Osteoblast (primary cell): Measurements from ENCODE around the gene NUDT8. TPM values are rescaled to one million over a fixed set of nuclear protein-coding genes. Genes with fewer than 3 reads are reported as not detected.

Experiments
- DNase-seq: peaks from one replicate; pipeline ENCODE4 v3.0.0; 2011; ENCODE audit warnings: low spot score, mixed read lengths; ENCODE audit not compliant: insufficient read length; ENCODE audit errors: missing footprints
- H2AFZ ChIP-seq: 2 replicates; pipeline ENCODE4 v1.6.0; 2011; ENCODE audit warnings: mild to moderate bottlenecking, low read length
- H3K27ac ChIP-seq: 2 replicates; pipeline ENCODE4 v1.5.1; 2011; ENCODE audit warnings: mild to moderate bottlenecking, low read depth, low read length, moderate library complexity
- H3K27me3 ChIP-seq: 2 replicates; pipeline ENCODE4 v1.6.0; 2012; ENCODE audit warnings: mild to moderate bottlenecking, control low read depth, inconsistent platforms, low read length, moderate library complexity; ENCODE audit not compliant: insufficient read depth
- H3K36me3 ChIP-seq: 2 replicates; pipeline ENCODE4 v1.5.1; 2011; ENCODE audit warnings: mild to moderate bottlenecking, low read length, control low read depth, moderate library complexity; ENCODE audit not compliant: insufficient read depth
- H3K4me1 ChIP-seq: 2 replicates; pipeline ENCODE4 v1.5.1; 2011; ENCODE audit warnings: mild to moderate bottlenecking, low read length, control low read depth, moderate library complexity; ENCODE audit not compliant: insufficient read depth
- H3K4me2 ChIP-seq: 2 replicates; pipeline ENCODE4 v1.6.0; 2011; ENCODE audit warnings: mild to moderate bottlenecking, low read length; ENCODE audit not compliant: insufficient read depth
- H3K4me3 ChIP-seq: fragments of 200-600 bp; sonication (generic); 3 replicates; pipeline ENCODE4 v1.5.1; 2012; ENCODE audit warnings: mild to moderate bottlenecking, low read length, inconsistent platforms; ENCODE audit not compliant: insufficient read depth
- H3K79me2 ChIP-seq: 2 replicates; pipeline ENCODE4 v1.6.0; 2012; ENCODE audit warnings: mild to moderate bottlenecking, low read length, control low read depth, inconsistent platforms; ENCODE audit not compliant: insufficient read depth
- H3K9me3 ChIP-seq: 2 replicates; pipeline ENCODE4 v1.5.1; 2011; ENCODE audit warnings: low read depth, low read length, control low read depth
- H4K20me1 ChIP-seq: 2 replicates; pipeline ENCODE4 v1.6.0; 2012; ENCODE audit warnings: mild to moderate bottlenecking, low read length, control low read depth; ENCODE audit not compliant: insufficient read depth
- CTCF ChIP-seq: IDR thresholded peaks from 2 replicates; pipeline ENCODE4 v1.5.1; 2011; ENCODE audit warnings: mild to moderate bottlenecking, low read depth, low read length, moderate library complexity; ENCODE audit errors: extremely low read depth
- total RNA-seq: library from RNA; depleted of rRNA; stranded (reverse); fragments of >200 nt; gene quantifications from 2 replicates; pipeline ENCODE4 v1.2.3, GENCODE V29; 2012

Gene NUDT8
- total RNA-seq, 1 donor = 4.7 TPM

DNA sequence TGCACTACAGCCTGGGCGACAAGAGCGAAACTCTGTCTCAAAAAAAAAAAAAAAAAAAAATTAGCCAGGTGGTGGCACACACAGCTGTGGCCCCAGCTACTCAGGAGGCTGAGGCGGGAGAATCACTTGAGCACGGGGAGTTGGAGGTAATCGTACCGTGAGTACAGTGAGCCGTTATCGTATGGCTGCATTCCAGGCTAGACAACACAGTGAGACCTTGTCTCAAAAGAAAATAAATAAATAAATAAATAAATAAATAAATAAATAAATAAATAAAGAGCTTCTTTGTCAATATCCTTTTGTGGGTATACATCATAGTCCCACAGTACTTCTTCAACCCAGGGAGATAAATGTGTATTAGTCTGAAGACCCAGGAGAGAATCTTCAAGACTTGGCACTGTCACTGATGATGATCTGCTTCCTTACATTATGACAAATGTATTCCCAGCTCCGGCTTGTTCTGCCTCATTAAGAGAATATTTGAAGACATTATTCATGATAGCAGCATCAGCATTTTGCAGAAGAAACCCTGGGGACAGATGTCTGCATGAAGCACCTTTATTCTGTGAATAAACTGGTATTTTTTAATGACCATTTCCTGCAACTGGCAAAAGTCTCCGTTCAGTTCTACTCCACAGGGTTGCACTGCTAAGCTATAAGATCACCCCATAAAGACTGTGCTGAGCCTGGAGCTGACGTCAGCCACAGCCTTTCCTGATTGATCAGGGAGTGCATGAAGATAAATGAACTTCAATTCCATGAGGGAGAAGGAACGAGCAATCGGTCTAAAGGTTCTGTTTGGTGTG lies 22.4 kb upstream of the NUDT8 start:
- TF ChIP-seq CTCF = no peak
- peak; percentile 18 for DNase-seq
- Histone ChIP-seq H3K27ac (no peak overlapping the region), H3K4me3 (no peak overlapping the region), H3K27me3 (no peaks in the 10 kb centered on the region), H3K36me3 (no peaks in the 10 kb centered on the region), H3K4me1 (no peaks in the 10 kb centered on the region), H3K4me2 (no peak overlapping the region), H3K9me3 (no peaks in the 10 kb centered on the region), H2AFZ (no peak overlapping the region), H4K20me1 (no peaks in the 10 kb centered on the region), H3K79me2 (no peaks in the 10 kb centered on the region)

DNA sequence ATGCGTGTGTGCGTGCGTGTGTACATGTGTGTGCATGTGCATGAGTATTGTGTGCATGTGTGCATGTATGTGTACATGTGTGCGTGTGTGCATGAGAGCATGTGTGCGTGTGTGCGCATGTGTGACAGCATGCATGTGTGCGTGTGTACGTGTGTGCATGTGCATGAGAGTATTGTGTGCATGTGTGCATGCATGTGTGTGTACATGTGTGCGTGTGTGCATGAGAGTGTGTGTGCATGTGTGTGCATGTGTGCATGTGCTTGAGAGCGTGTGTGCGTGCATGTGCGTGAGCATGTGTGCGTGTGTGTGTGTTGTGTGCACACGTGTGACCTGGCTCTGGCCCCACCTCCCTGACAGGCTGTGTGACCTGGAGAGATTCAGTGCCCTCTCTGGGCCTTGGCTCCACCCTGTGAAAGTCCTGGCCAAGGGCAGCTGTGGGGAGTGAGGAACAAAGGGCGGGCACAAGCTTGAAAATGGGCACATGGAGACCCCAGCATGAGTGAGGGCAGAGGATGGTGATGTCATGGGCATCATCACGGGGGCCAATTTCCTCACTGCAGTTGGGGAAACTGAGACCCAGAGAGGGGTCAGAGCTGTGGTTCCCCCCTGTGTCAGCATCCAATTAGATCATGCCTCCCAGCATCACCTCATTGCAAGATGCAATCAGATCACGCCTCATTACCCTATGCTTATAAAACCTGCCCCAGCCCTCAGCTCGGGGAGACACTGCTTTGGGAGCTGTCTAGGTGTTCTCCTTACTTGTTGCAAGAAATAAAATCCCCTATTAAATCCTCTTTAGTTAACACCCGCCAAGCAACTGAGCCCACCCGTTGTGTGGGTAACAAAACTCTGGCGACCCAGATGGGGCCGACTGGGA lies 20.1 kb upstream of the NUDT8 start:
- Histone ChIP-seq H3K4me2 (peak overlapping the region; percentile 45), H3K36me3 (no peaks in the 10 kb centered on the region), H3K9me3 (no peaks in the 10 kb centered on the region), H2AFZ (peak overlapping the region; percentile 56), H3K27me3 (no peaks in the 10 kb centered on the region), H3K4me1 (no peaks in the 10 kb centered on the region), H3K27ac (no peak overlapping the region), H3K4me3 (peak overlapping the region; percentile 60), H3K79me2 (no peaks in the 10 kb centered on the region), H4K20me1 (no peaks in the 10 kb centered on the region)
- TF ChIP-seq CTCF = no peak
- peak; percentile 26 for DNase-seq

GRCh38 chr11:67648796-67649613 lies 19.3 kb upstream of the NUDT8 start:
- H4K20me1 ChIP-seq = no peaks in the 10 kb centered on the region
- TF ChIP-seq CTCF = no peak
- no peaks in the 10 kb centered on the region for H3K36me3 ChIP-seq
- DNase-seq = peak; percentile 83
- H3K9me3 ChIP-seq = no peaks in the 10 kb centered on the region
- H3K27ac ChIP-seq = no peak overlapping the region
- H3K4me3 ChIP-seq = no peak overlapping the region
- H3K4me1 ChIP-seq = no peaks in the 10 kb centered on the region
- H3K79me2 ChIP-seq = no peaks in the 10 kb centered on the region
- no peak overlapping the region for H2AFZ ChIP-seq
- no peak overlapping the region for H3K4me2 ChIP-seq
- no peaks in the 10 kb centered on the region for H3K27me3 ChIP-seq
